ENCODE data around the gene IFITM2. TPM values are rescaled to one million over a fixed set of nuclear protein-coding genes. Genes with fewer than 3 reads are reported as not detected.
"Not testable (repeated sequence)": the region's sequence is repeated elsewhere in the genome, so short reads cannot be mapped to it uniquely, and the experiment has no call there.

IFITM2 gene
- total and polyA plus RNA-seq, 2 donors (not counting 1 experiment from before 2014, with no cell fraction given), result 72.1 to 451 TPM

DNA sequence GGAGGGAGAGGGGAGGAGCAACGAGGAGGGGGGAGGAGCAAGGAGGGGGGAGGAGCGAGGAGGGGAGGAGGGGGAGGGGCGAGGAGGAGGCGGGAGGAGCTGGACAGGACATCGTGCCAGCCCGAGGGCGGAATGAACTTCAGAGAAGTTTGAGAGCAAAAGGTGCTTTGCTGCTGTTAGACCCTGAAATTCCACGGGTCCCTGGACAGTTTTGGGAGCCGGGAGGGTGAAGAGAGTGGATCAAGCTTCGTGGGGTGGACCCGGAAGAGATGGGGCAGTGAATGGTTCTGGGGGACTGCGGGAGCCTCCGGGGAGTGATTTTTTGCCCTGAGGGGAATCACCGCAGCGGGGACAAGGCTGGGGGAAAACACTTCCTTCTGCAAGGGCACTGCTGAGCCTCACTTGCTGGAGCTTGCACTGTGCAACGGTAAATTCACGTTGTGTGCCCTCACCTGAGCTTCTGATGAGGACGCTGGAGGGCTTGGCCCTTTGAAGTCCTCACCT, 40.1 kb upstream of the IFITM2 start:
- TF ChIP-seq, protein P1, sequence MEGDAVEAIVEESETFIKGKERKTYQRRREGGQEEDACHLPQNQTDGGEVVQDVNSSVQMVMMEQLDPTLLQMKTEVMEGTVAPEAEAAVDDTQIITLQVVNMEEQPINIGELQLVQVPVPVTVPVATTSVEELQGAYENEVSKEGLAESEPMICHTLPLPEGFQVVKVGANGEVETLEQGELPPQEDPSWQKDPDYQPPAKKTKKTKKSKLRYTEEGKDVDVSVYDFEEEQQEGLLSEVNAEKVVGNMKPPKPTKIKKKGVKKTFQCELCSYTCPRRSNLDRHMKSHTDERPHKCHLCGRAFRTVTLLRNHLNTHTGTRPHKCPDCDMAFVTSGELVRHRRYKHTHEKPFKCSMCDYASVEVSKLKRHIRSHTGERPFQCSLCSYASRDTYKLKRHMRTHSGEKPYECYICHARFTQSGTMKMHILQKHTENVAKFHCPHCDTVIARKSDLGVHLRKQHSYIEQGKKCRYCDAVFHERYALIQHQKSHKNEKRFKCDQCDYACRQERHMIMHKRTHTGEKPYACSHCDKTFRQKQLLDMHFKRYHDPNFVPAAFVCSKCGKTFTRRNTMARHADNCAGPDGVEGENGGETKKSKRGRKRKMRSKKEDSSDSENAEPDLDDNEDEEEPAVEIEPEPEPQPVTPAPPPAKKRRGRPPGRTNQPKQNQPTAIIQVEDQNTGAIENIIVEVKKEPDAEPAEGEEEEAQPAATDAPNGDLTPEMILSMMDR (IDR thresholded peaks at IDR 0.05), result no peak
- no peak for TF ChIP-seq EZH2 (IDR thresholded peaks at IDR 0.05; ENCODE audit: borderline replicate concordance, insufficient read depth, low read depth, low read length, poor library complexity, severe bottlenecking)
- Mint-ChIP-seq H3K4me3 (peak overlapping the region; percentile 91), H3K27ac (peak overlapping the region; percentile 94), H3K9me3 (ENCODE audit: insufficient read depth) (peaks cover 2% of the 10 kb centered on the region), H3K4me1 (peaks cover 34% of the 10 kb centered on the region), H3K27me3 (no peaks in the 10 kb centered on the region)
- Histone ChIP-seq H4K20me1 (ENCODE audit: control insufficient read depth, insufficient read depth, low read length, poor library complexity, severe bottlenecking) (no peaks in the 10 kb centered on the region), H3K36me3 (replicated peaks in 1 of 2; ENCODE audit: control extremely low read depth in 1 of 2, control insufficient read depth in 1 of 2, extremely low read depth in 1 of 2, insufficient read depth in 2 of 2, low read length in 1 of 2) (no peaks in the 10 kb centered on the region), H2AFZ (ENCODE audit: insufficient read depth, low read depth, low read length, poor library complexity, severe bottlenecking) (peak overlapping the region; percentile 76), H3K4me3 (ENCODE audit: control extremely low read depth in 1 of 5, extremely low read depth in 1 of 5, insufficient read depth in 1 of 5, low read depth in 2 of 5, low read length in 4 of 5) (peak overlapping the region; percentile 62 to 85 (median 67)), H3K79me2 (ENCODE audit: control insufficient read depth, insufficient read depth, low read length) (peaks cover 11% of the 10 kb centered on the region), H3K27ac (ENCODE audit: low read length in 2 of 2) (peak overlapping the region; percentile 96 to 98), H3K9me3 (ENCODE audit: control extremely low read depth in 1 of 3, control insufficient read depth in 2 of 3, insufficient read depth in 1 of 3, low read length in 2 of 3) (peaks cover 0 to 18% (median 5%) of the 10 kb centered on the region in 3 donors), H3K4me1 (ENCODE audit: control insufficient read depth in 2 of 2, insufficient read depth in 2 of 2, low read length in 2 of 2) (peaks cover 25 to 32% of the 10 kb centered on the region in 2 donors), H3K4me2 (replicated peaks; ENCODE audit: low read depth, low read length, poor library complexity, severe bottlenecking) (peak overlapping the region; percentile 96), H3K9ac (ENCODE audit: low read length) (peak overlapping the region; percentile 82), H3K27me3 (replicated peaks in 1 of 4; ENCODE audit: control extremely low read depth in 1 of 4, control insufficient read depth in 3 of 4, insufficient read depth in 4 of 4, low read length in 3 of 4) (no peaks in the 10 kb centered on the region)
- ChIA-PET CTCF (interaction anchor here (0.6 to 3.8 kb wide), 8 partner anchors 10 to 140 kb away, joined by 3 to 49 read pairs (median 8); partner anchors contain the start of genes BET1L, NLRP6 and RIC8A), POLR2A (interaction anchor here (0.6 to 3.9 kb wide), 20 partner anchors 10 to 1580 kb away, joined by 3 to 34 read pairs (median 6); partner anchors contain the start of genes BET1L, IFITM2, PGGHG and PNPLA2)
- 2% methylated on average over 16 of the region's 18 CpGs for WGBS (ENCODE audit: insufficient coverage)
- intact Hi-C loops (cut with micrococcal nuclease), result loop anchor here (5.0 kb wide), 1 partner anchor 40 kb away; the partner anchor contains the start of gene IFITM2
- ATAC-seq (ENCODE audit: low read depth) (peak; percentile 36), DNase-seq (peak; percentile 86)

GRCh38 chr11:268716-269145, 38.9 kb upstream of the IFITM2 start:
- H2AFZ ChIP-seq (ENCODE audit: insufficient read depth, low read depth, low read length, poor library complexity, severe bottlenecking), result peak overlapping the region; percentile 34
- H3K9me3 ChIP-seq (ENCODE audit: control extremely low read depth in 1 of 3, control insufficient read depth in 2 of 3, insufficient read depth in 1 of 3, low read length in 2 of 3), result peaks cover 0 to 18% (median 5%) of the 10 kb centered on the region in 3 donors
- peak overlapping the region; percentile 62 to 85 (median 72) for H3K4me3 ChIP-seq (ENCODE audit: control extremely low read depth in 1 of 5, extremely low read depth in 1 of 5, insufficient read depth in 1 of 5, low read depth in 2 of 5, low read length in 4 of 5)
- H3K4me1 Mint-ChIP-seq, result peaks cover 34% of the 10 kb centered on the region
- H3K27me3 ChIP-seq (replicated peaks in 1 of 4; ENCODE audit: control extremely low read depth in 1 of 4, control insufficient read depth in 3 of 4, insufficient read depth in 4 of 4, low read length in 3 of 4); H3K27me3 Mint-ChIP-seq; H3K9me3 Mint-ChIP-seq (ENCODE audit: insufficient read depth); H4K20me1 ChIP-seq (ENCODE audit: control insufficient read depth, insufficient read depth, low read length, poor library complexity, severe bottlenecking); H3K36me3 ChIP-seq (replicated peaks in 1 of 2; ENCODE audit: control extremely low read depth in 1 of 2, control insufficient read depth in 1 of 2, extremely low read depth in 1 of 2, insufficient read depth in 2 of 2, low read length in 1 of 2): not testable (repeated sequence)
- POLR2A ChIA-PET, result interaction anchor here (1.0 to 3.9 kb wide), 11 partner anchors 11 to 307 kb away, joined by 3 to 34 read pairs (median 8); partner anchors contain the start of genes BET1L, PHRF1, PSMD13 and RIC8A
- H3K4me2 ChIP-seq (replicated peaks; ENCODE audit: low read depth, low read length, poor library complexity, severe bottlenecking), result peak overlapping the region; percentile 96
- intact Hi-C loops (cut with micrococcal nuclease), result loop anchor here (1.0 to 5.0 kb wide), 7 partner anchors 12 to 87 kb away; partner anchors contain the start of genes BET1L, IFITM2, PGGHG and PSMD13
- ATAC-seq (ENCODE audit: low read depth), result peak; percentile 36
- peak; percentile 76 for DNase-seq
- peak overlapping the region; percentile 96 to 98 for H3K27ac ChIP-seq (ENCODE audit: low read length in 2 of 2)
- CTCF ChIA-PET, result interaction anchor here (1.0 to 3.8 kb wide), 6 partner anchors 11 to 62 kb away, joined by 4 to 49 read pairs (median 6); partner anchors contain the start of genes BET1L, NLRP6 and RIC8A
- peak overlapping the region; percentile 91 for H3K4me3 Mint-ChIP-seq
- H3K9ac ChIP-seq (ENCODE audit: low read length), result peak overlapping the region; percentile 82
- peaks cover 25 to 32% of the 10 kb centered on the region in 2 donors for H3K4me1 ChIP-seq (ENCODE audit: control insufficient read depth in 2 of 2, insufficient read depth in 2 of 2, low read length in 2 of 2)
- whole genome bisulfite sequencing (ENCODE audit: insufficient coverage), result 15% methylated on average over 8 of the region's 16 CpGs
- peak overlapping the region; percentile 94 for H3K27ac Mint-ChIP-seq
- H3K79me2 ChIP-seq (ENCODE audit: control insufficient read depth, insufficient read depth, low read length), result peaks cover 11% of the 10 kb centered on the region

Data from B cell (primary cell).